HG02588 (cell line): ENCODE data around the gene GAS1.

Experiments
- ATAC-seq: cut with Tn5 transposase; IDR thresholded peaks from one replicate; pipeline ENCODE4 v1.9.1; 2021; ENCODE audit warnings: mild to moderate bottlenecking, moderate library complexity; ENCODE audit not compliant: unreplicated experiment

Gene GAS1

DNA sequence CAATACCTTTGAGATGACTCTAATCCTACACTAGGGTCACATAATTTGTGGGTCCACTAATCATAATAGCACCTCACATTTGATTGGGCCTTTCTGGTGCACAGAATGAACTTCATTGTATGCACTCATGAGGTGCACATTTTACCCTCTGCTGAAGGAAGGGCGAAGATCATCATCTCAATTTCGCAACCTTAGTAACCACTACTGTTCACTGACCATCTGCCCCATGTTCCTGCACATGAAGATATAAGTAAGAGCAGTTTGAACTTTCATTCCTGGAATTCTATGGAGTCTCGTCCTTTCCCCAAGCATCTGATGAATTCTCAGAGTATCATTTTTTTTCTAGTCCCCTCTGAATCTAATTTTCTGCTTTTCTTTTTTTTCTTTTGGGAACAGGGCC is 21.2 kb downstream of the GAS1 start:
- no peak for ATAC-seq

DNA sequence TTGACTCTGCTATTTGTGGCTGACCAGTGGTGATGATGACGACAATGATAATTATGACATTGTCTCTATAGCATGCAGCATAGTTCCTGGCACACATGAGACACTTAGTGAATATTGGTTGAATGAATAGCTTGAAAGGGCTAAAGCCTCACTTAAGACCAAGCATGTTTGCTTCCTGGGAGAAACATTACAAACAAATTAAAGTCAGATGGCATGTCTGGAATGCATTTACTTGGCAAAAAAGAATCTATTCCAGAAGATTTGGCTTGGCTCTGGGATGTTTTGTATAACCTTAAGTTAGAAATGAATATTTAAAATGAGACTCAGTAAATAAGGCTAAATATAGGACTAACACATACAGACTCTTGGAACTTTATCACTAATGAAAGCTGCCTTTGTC is 21.6 kb downstream of the GAS1 start:
- no peak for ATAC-seq

DNA sequence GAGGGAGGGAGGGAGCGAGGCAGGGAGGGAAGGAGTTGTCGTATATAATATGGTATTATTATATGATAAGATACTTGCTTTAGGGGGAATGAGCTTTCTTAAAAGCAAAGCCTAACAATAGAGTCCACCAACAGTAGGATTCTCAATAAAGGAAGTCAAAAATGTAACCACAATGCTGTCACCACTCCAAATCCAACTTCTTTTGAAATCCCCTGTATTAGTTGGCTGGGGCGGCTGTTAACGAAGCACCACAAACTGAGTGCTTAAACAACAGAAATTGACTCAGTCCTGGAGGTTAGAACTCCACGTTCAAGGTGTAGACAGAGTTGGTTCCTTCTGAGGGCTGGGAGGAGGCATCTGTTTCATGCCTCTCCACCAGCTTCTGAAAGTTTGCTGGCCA is 23.1 kb downstream of the GAS1 start:
- ATAC-seq, result no peak

DNA sequence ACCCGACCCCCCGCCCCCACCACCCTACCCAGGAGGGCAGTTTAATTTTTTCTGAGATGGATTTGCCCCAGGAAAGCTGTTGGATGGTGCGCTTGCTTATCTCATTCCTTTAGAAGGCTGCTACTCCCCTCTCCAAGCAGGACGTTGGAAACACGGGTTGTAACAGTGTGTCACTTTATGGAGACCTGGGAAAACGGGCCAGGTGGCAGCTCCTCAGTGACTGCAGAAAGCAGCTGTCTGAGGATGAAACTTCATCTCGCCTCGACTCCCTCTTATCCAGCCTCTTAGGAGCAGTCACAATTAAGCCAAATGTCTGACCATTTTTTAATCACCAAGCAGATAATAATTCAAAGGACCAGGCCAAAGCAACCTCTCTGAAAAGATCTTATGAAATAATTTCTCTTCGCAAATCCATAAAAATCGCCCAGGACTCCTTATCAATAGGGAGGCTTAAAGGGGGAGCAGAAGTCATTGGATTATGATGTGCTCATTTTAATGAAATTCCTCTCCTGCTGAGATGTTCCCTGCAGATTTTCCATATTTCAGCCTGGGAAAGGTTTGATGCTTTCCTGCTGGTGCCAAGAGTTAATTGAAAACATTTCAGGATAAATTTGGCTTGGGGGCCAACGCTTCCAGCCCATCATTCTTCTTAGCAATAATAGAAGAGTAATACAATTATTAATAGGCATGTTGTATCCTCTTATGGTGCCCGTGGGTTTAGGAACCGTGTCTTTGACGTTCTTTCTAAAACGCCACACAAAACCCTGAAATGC is 26.0 kb downstream of the GAS1 start:
- ATAC-seq, result no peak

DNA sequence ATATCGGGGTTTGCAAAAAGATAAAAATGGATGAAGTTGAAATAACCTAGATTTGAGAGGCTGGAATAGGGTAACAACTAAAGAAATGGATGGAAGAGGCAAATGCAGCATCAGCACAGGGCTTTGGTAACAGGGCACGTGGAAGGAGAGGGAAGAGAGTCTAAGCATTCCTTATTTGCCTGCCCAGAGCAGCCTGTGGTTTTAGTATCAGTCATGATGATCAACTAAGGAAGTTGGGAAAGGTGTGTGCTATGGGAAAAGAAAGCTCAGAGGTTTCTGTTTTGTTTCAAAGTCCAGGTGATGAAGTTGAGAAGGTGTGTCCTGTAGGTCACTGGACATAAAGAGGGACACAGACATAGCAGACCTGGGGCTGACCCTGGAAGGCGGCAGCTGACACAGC is 28.8 kb downstream of the GAS1 start:
- ATAC-seq, result no peak

DNA sequence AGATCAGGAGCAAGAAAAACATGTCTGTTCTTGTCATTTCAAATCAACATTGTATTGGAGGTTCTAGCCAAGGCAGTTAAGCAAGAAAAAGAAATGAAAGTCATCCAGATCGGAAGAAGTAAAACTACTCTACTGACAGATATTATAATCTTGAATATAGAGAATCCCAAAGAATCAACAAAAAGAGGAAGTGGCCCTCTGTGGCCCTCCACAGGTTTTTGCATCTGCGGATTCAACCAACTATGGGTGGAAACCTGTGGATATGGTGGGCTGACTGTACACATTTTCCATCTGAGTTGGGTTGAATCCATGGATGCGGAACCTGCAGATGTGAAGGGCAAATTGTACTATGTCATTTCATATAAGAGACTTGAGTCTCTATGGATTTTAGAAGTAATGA is 35.1 kb downstream of the GAS1 start:
- ATAC-seq, result no peak

DNA sequence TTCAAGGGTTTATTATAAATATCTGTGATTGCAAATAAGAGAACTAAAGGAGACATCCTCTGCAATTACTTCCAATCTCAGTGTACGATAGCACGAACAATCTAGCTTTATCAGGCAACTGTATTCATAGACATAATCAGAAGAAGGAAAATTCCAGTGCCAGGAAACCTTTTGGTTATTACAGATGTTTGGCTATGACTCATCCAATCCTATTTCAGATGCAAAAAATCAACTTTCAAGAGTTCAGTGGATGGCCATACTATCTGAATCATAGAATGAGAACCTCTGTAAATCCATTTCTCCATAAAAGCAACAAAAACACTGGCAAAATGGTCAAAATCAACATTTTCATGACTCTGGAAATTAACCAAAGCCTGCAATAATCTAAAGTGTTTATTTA is 37.9 kb downstream of the GAS1 start:
- no peak for ATAC-seq

DNA sequence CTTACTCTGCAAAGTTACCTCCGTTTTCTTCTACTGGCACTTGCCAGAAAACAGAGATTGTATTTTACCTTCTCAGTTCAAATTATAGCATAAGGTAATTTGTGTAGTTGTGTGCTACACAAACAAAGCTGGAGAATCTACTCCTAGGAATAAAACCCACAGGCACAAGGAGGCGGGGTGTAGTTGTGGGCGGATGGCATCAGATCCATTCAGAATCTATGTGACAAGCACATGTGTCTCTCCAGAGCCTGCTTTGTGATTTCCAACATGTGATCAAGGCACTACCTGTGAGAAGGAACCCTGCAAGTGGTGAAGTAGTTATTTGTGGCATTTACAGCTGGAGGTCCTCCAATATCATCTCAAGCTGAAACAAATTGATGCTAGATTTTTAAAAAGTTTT is 39.0 kb downstream of the GAS1 start:
- no peak for ATAC-seq

DNA sequence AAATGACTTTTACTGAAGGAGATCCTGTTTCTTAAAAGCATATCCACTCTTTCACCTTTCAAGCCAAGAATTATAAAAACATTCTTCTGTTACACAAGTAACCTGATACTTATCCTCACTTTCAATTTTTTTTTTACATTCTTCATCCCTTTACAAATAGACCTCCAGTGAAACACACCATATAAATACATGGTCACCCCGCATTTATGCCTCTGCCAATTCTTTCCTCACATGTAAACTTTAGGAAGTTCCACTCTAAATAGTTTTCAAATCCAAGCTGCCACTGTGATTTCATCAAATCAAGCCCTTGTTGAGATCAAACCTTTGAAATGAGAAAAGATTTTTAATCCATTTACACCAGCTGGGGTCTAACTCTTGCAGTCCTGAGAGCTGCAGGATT is 40.0 kb downstream of the GAS1 start:
- ATAC-seq, result no peak

DNA sequence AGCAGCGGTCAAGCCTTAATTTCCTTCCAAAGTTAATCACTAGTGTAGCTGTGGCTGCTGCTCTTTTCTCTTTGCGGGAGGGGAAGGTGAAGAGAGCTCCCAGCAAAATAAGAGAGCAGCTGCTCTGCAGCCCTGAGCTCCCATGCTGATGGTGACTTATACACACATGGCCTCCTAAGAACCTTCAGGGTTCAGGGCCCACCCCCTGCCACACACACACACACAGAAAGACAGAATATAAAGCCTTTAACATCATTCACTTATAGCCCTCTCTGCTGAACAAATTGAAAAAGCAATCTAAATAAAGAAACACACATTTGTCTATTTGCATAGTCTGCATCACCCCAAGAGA is 43.6 kb downstream of the GAS1 start:
- no peak for ATAC-seq

DNA sequence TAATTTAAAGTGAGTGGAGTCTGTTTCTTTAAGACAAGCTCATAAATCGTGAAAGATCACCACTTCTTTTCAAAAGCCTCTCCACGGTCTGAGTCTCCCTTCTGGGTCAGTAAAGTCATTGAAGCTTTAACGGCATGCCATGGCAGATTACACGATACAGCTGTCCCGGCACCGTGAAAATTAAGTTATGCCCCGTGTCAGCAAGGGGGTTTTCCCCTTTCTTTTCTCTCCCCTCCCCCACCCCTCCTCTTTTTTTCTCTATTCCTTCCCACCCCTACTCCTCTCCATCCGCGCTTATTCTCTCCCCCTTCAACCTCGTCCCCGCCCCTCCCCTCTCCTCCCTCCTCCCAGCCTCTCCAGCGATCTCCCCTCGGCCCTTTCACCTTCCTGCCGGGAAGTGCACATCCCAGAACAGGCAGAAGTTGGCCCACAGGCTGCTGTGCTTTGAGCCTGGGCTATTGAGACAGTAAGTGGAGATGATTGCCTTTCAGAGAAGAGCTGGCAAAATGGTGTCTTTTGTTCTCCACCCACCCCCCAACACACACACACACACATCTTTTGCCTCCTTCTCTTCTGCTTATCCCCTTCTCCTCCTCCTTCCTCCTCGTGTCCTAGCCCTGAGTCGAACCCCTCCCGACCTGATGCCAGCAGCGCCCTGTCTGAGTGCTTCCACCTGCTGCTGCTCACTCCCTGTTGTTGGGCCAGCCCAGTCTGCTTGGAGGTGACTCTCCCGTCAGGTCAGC is 44.1 kb downstream of the GAS1 start:
- no peak for ATAC-seq

DNA sequence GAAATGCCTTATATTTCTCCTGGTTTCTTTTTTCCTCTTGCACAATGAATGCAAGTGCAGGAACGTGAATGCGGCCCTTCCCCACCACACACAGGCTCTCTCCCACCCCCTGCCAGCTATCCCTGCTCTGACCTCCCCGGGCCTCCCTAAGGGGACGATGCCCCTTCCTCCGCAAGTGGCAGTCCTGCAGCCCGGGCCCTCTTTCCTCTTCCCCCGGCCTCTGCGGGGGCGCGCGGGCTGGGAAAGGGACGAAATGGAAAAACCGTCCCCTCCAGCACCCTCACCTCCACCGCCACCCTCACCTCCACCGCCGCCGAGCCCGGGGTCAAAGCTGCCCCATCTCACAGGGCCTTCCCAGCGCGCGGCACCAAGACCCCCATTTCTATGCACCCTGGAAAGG is 44.7 kb downstream of the GAS1 start:
- no peak for ATAC-seq

DNA sequence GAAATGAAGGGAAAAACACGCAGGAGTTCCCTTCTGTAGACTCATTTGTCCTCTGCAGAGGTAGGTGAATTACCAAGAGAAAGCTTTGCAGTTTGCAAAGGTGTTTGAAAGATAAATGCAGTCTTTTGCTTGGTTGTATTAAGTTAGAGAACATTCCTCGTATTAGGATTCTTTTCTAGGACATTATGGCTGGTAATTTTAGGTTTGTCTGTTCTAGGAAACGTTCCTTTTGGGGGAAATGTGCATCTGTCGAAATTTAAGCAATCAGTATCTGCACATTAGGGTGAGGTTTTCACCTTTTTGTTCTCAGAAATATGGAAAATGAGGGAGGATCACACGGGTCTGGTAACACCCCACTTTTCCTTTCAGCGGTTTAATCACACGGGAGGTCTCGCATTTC is 45.1 kb downstream of the GAS1 start:
- ATAC-seq, result no peak

DNA sequence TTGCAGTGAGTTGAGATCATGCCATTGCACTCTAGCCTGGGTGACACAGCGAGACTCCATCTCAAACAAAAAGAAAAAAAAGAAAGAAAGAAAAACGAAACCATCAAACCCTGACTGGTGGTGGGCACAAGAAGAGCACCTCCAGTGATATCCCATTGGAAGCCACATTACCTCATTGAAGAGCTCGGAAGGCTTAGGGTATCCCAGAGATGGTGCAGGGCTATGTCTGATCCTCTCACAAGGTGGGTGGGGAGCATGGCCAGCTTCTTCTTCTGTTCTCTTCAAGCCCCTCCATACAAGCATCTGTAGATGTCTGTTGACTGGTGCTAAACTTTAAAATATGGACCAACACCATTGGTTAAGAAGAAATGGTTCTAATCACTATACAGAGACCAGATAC is 45.8 kb downstream of the GAS1 start:
- ATAC-seq, result no peak
